ENCODE results near the gene LAMA5. TPM values are rescaled to one million over a fixed set of nuclear protein-coding genes. Genes with fewer than 3 reads are reported as not detected.

LAMA5 gene
- total RNA-seq, 1 experiment from 2014 or later = 321 TPM

DNA sequence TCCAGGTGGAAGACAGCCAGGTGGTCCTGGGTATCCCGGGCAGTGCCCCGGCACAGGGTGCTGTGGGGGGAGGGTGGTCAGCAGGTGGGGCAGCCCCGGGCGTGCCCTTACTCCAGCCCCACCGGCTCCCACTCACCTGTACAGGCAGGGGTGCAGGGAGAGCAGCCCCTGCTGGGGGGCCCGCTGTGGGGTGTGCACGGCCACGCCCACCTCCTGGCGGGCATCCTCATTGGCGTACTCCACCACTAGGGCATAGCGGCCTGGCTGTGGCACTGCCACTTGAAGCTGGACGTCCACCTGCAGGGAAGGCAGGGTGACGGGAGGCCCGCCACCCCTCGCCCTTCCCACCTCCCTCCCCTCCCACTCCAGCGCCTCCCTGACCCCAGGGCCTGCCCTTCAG is 34.7 kb downstream of the LAMA5 start:
- DNase-seq (ENCODE audit: low read depth, low spot score) = no peak
- H3K27ac ChIP-seq (ENCODE audit: low read depth, low read length) = no peak overlapping the region
- ATAC-seq = no peak
- ChIA-PET POLR2A (no interaction called here), RAD21 (ENCODE audit: low non-redundant PET in 1 of 2, low total read pairs in 2 of 2, uncharacterized antibody in 2 of 2, unreplicated experiment in 2 of 2) (interaction anchor here in 1 of 2 experiments (0.7 kb wide), 1 partner anchor 995 kb away, joined by 3 read pairs; no protein-coding TSS in a partner anchor), CTCF (no interaction called here)
- no peaks in the 10 kb centered on the region for H4K20me1 ChIP-seq (ENCODE audit: insufficient read depth)
- H3K27me3 ChIP-seq (ENCODE audit: insufficient read depth, low read length) = no peaks in the 10 kb centered on the region
- H3K4me2 ChIP-seq (ENCODE audit: low read length) = no peak overlapping the region
- H3K9me3 ChIP-seq (ENCODE audit: control insufficient read depth in 1 of 2, insufficient read depth in 1 of 2, low read depth in 1 of 2, low read length in 2 of 2) = no peaks in the 10 kb centered on the region
- no peaks in the 10 kb centered on the region for H3K4me1 ChIP-seq (ENCODE audit: control insufficient read depth in 1 of 2, insufficient read depth in 2 of 2, low read length in 2 of 2)
- intact Hi-C loops (cut with micrococcal nuclease) = no loop called here
- H3K36me3 ChIP-seq (ENCODE audit: control insufficient read depth in 1 of 2, insufficient read depth in 2 of 2, low read length in 2 of 2) = peaks cover 19 to 36% of the 10 kb centered on the region in 2 experiments; a peak in 3 of 4 replicates
- no peak overlapping the region for H3K9ac ChIP-seq (ENCODE audit: low read length)
- no peak overlapping the region for H2AFZ ChIP-seq (ENCODE audit: low read depth, low read length, poor library complexity, severe bottlenecking)
- no peak overlapping the region for H3K4me3 ChIP-seq (replicated peaks in 1 of 2; ENCODE audit: low read depth in 1 of 2, low read length in 2 of 2)
- TF ChIP-seq JUND (IDR thresholded peaks at IDR 0.05) = no peak
- TF ChIP-seq, protein P1, sequence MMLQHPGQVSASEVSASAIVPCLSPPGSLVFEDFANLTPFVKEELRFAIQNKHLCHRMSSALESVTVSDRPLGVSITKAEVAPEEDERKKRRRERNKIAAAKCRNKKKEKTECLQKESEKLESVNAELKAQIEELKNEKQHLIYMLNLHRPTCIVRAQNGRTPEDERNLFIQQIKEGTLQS (IDR thresholded peaks at IDR 0.05) = no peak
- TF ChIP-seq, protein P2, sequence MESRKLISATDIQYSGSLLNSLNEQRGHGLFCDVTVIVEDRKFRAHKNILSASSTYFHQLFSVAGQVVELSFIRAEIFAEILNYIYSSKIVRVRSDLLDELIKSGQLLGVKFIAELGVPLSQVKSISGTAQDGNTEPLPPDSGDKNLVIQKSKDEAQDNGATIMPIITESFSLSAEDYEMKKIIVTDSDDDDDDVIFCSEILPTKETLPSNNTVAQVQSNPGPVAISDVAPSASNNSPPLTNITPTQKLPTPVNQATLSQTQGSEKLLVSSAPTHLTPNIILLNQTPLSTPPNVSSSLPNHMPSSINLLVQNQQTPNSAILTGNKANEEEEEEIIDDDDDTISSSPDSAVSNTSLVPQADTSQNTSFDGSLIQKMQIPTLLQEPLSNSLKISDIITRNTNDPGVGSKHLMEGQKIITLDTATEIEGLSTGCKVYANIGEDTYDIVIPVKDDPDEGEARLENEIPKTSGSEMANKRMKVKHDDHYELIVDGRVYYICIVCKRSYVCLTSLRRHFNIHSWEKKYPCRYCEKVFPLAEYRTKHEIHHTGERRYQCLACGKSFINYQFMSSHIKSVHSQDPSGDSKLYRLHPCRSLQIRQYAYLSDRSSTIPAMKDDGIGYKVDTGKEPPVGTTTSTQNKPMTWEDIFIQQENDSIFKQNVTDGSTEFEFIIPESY (IDR thresholded peaks at IDR 0.05; ENCODE audit: extremely low read depth, insufficient replicate concordance, low read length) = no peak
- BruUV-seq (replicated peaks) = no TSS peak
- H3K9me2 ChIP-seq (ENCODE audit: insufficient read depth) = no peaks in the 10 kb centered on the region
- H3K79me2 ChIP-seq (ENCODE audit: insufficient read depth, low read length) = no peaks in the 10 kb centered on the region

DNA sequence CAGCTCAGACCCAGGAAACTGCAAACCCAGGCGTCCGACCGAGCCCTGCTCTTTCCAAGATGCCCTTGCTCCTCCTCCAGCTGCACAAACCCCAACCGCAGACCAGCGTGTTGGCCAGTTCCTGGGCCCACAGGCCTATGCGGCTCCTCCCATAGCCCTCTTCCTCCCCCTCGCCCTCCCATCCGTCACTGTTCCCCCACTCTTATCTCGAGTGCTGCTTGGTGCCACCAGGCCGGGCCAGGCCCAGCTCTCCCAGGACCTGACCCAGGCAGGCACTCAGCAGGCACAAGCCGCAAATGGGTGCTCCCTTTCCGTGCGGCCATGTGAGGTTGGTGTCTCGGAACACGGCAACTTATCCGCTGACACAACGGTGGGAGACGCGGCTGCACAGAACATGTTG is 35.8 kb downstream of the LAMA5 start:
- H3K9ac ChIP-seq (ENCODE audit: low read length) = no peak overlapping the region
- no peak overlapping the region for H3K4me3 ChIP-seq (replicated peaks in 1 of 2; ENCODE audit: low read depth in 1 of 2, low read length in 2 of 2)
- H3K27ac ChIP-seq (ENCODE audit: low read depth, low read length) = no peak overlapping the region
- no peaks in the 10 kb centered on the region for H3K9me3 ChIP-seq (ENCODE audit: control insufficient read depth in 1 of 2, insufficient read depth in 1 of 2, low read depth in 1 of 2, low read length in 2 of 2)
- no peaks in the 10 kb centered on the region for H3K79me2 ChIP-seq (ENCODE audit: insufficient read depth, low read length)
- DNase-seq (ENCODE audit: low read depth, low spot score) = no peak
- TF ChIP-seq, protein P1 (IDR thresholded peaks at IDR 0.05) = no peak
- TF ChIP-seq POLR2AphosphoS5 (IDR thresholded peaks at IDR 0.05; ENCODE audit: low read depth, low read length) = no peak
- TF ChIP-seq, protein P2 (IDR thresholded peaks at IDR 0.05; ENCODE audit: extremely low read depth, insufficient replicate concordance, low read length) = no peak
- no peak for TF ChIP-seq EZH2 (IDR thresholded peaks at IDR 0.05)
- POLR2A ChIA-PET = no interaction called here
- CTCF ChIA-PET = no interaction called here
- TSS peak; percentile 22 for BruUV-seq (replicated peaks)
- H3K36me3 ChIP-seq (ENCODE audit: control insufficient read depth in 1 of 2, insufficient read depth in 2 of 2, low read length in 2 of 2) = peaks cover 14 to 36% of the 10 kb centered on the region in 2 experiments; a peak in 3 of 4 replicates
- H3K4me1 ChIP-seq (ENCODE audit: control insufficient read depth in 1 of 2, insufficient read depth in 2 of 2, low read length in 2 of 2) = no peaks in the 10 kb centered on the region
- RAD21 ChIA-PET (ENCODE audit: low non-redundant PET in 1 of 2, low total read pairs in 2 of 2, uncharacterized antibody in 2 of 2, unreplicated experiment in 2 of 2) = no interaction called here
- no peak for ATAC-seq
- no peak overlapping the region for H2AFZ ChIP-seq (ENCODE audit: low read depth, low read length, poor library complexity, severe bottlenecking)
- H3K27me3 ChIP-seq (ENCODE audit: insufficient read depth, low read length) = no peaks in the 10 kb centered on the region
- no peaks in the 10 kb centered on the region for H3K9me2 ChIP-seq (ENCODE audit: insufficient read depth)
- no peak overlapping the region for H3K4me2 ChIP-seq (ENCODE audit: low read length)
- no peaks in the 10 kb centered on the region for H4K20me1 ChIP-seq (ENCODE audit: insufficient read depth)
- intact Hi-C loops (cut with micrococcal nuclease) = no loop called here
